HepG2 (cell line): ENCODE data around the gene TPRG1L. TPM values are rescaled to one million over a fixed set of nuclear protein-coding genes. Genes with fewer than 3 reads are reported as not detected.

Experiments used
- ATAC-seq: fragments of 200-7000 bp; cut with Tn5 transposase; 3 replicates; pipeline ENCODE4 v1.9.1; 2020; ENCODE audit warnings: mild to moderate bottlenecking, moderate library complexity
- BruUV-seq: library from RNA; stranded (reverse); fragments of 400-500 nt; replicated peaks from 2 replicates; lab custom pipeline; 2021; lab: Mats Ljungman, UMichigan
- CTCF ChIA-PET: fragments of 300-600 bp; formaldehyde crosslinking; extraction: SDS; loops from one replicate; lab custom pipeline; 2021; ENCODE audit warnings: low total read pairs, inconsistent platforms, low intra/inter-chr PET ratio; lab: Yijun Ruan, JAX
- POLR2A ChIA-PET: fragments of 350-600 bp; sonication (Branson Sonifier 250); formaldehyde crosslinking; loops from one replicate; lab custom pipeline; 2020; ENCODE audit warnings: antibody characterized with exemption, inconsistent platforms; lab: Yijun Ruan, JAX
- DNase-seq: peaks from one replicate; pipeline ENCODE4 v3.0.0-alpha.2; 2015; ENCODE audit warnings: low spot score
- FAIRE-seq: peaks from 3 replicates; lab custom pipeline; 2011; peaks lifted over from hg19 to GRCh38; lab: Jason Lieb, UNC
- H2AFZ ChIP-seq: one replicate; pipeline ENCODE4 v1.6.1; 2011; ENCODE audit warnings: low read length, inconsistent platforms
- H3K27ac ChIP-seq: fragments of 300-600 bp; 3 replicates; pipeline ENCODE4 v1.8.0; 2011; ENCODE audit warnings: mixed run types, mild to moderate bottlenecking, mixed read lengths, low read length, inconsistent platforms; ENCODE audit not compliant: insufficient read depth; ENCODE audit errors: extremely low read length
- H3K27me3 ChIP-seq, 2 experiments: fragments of 200-600 bp in 1 of 2; 2 replicates in 1 of 2; 3 replicates in 1 of 2; pipeline versions ENCODE4 v1.6.0 to v1.8.0; 2011; ENCODE audit warnings: low read length in 2 of 2, mild to moderate bottlenecking in 2 of 2, moderate library complexity in 2 of 2, inconsistent platforms in 1 of 2; ENCODE audit not compliant: insufficient read depth in 2 of 2, control insufficient read depth in 1 of 2
- H3K36me3 ChIP-seq, 2 experiments: fragments of 200-600 bp in 1 of 2; replicated peaks in 1 of 2; 2 replicates in 1 of 2; 3 replicates in 1 of 2; pipeline versions ENCODE4 v1.5.1 to v1.8.0; 2011; ENCODE audit warnings: low read length in 2 of 2, inconsistent platforms in 1 of 2; ENCODE audit not compliant: insufficient read depth in 2 of 2, control insufficient read depth in 1 of 2
- H3K4me1 ChIP-seq: 2 replicates; pipeline ENCODE4 v1.5.1; 2012; ENCODE audit warnings: low read length, inconsistent platforms; ENCODE audit not compliant: insufficient read depth
- H3K4me2 ChIP-seq: 2 replicates; pipeline ENCODE4 v1.6.0; 2011; ENCODE audit warnings: low read depth, low read length, inconsistent platforms
- H3K4me3 ChIP-seq, 3 experiments: fragments of 200-600 bp in 1 of 3; sonication (generic), shearing (Covaris generic) in 1 of 3; replicated peaks in 1 of 3; 2 replicates each; pipeline ENCODE4 v1.5.1; 2011 to 2016; ENCODE audit warnings: low read length in 3 of 3, inconsistent platforms in 2 of 3, low read depth in 2 of 3, mild to moderate bottlenecking in 2 of 3, control low read depth in 1 of 3, mixed read lengths in 1 of 3; ENCODE audit not compliant: insufficient read depth in 1 of 3
- H3K79me2 ChIP-seq: one replicate; pipeline ENCODE4 v1.6.1; 2011; ENCODE audit warnings: low read length, inconsistent platforms; ENCODE audit not compliant: insufficient read depth
- H3K9ac ChIP-seq: 2 replicates; pipeline ENCODE4 v1.6.0; 2011; ENCODE audit warnings: mild to moderate bottlenecking, low read depth, low read length, inconsistent platforms; ENCODE audit not compliant: insufficient read depth
- H3K9me3 ChIP-seq: 2 replicates; pipeline ENCODE4 v1.5.1; 2012; ENCODE audit warnings: mild to moderate bottlenecking, low read length
- H4K20me1 ChIP-seq: 2 replicates; pipeline ENCODE4 v1.6.0; 2011; ENCODE audit warnings: inconsistent platforms, mild to moderate bottlenecking, low read length, moderate library complexity; ENCODE audit not compliant: insufficient read depth
- BRCA1 ChIP-seq: sonication (generic); formaldehyde crosslinking; IDR thresholded peaks from 2 replicates; pipeline ENCODE4 v1.4.0; 2020; ENCODE audit warnings: missing genetic modification reagents
- FIP1L1 ChIP-seq: fragments of 200-400 bp; formaldehyde crosslinking; IDR thresholded peaks from 2 replicates; pipeline ENCODE4 v1.6.1; 2018; ENCODE audit warnings: low read depth, mild to moderate bottlenecking, low read length, moderate library complexity, borderline replicate concordance; ENCODE audit not compliant: insufficient read depth
- KDM5A ChIP-seq: fragments of 200-600 bp; sonication (generic); IDR thresholded peaks from 2 replicates; pipeline ENCODE4 v1.7.0; 2018; ENCODE audit warnings: antibody characterized with exemption, mild to moderate bottlenecking, low read length, borderline replicate concordance
- MYNN ChIP-seq: sonication (generic); formaldehyde crosslinking; IDR thresholded peaks from 2 replicates; pipeline ENCODE4 v1.4.0; 2020; ENCODE audit warnings: mild to moderate bottlenecking, low read depth, missing genetic modification reagents
- TEAD3 ChIP-seq: optimal IDR thresholded peaks from 2 replicates; pipeline ENCODE3; 2016; ENCODE audit warnings: borderline replicate concordance
- ZNF44 ChIP-seq: sonication (generic); formaldehyde crosslinking; IDR thresholded peaks from 2 replicates; pipeline ENCODE4 v1.5.1; 2020; ENCODE audit warnings: mild to moderate bottlenecking, missing genetic modification reagents
- WGBS: methylation state at CpG from one replicate; pipeline ENCODE4 v1.1.6; 2017; ENCODE audit warnings: low lambda C conversion rate; 5-methylcytosine and 5-hydroxymethylcytosine counted together
- in situ Hi-C: cut with HindIII; loops from 2 replicates; pipeline ENCODE4 v1.10.0; 2017; ENCODE audit warnings: low pct_unique_long_range_greater_than_20kb; ENCODE audit not compliant: extremely low pct_ligation_motif_present
- intact Hi-C: fragments of 100-400 bp; cut with micrococcal nuclease; formaldehyde crosslinking; loops from one replicate; pipeline ENCODE4 v1.10.0; 2022; ENCODE audit not compliant: unreplicated experiment
- polyA plus RNA-seq, 8 experiments: library from polyadenylated mRNA; depleted of rRNA in 3 of 8; stranded (reverse) in 7 of 8; unstranded in 1 of 8; fragments of >200 nt; fragmentation: Illumina TruSeq in 4 of 8; extraction: Trizol in 4 of 8; gene quantifications; 2 replicates each; pipeline versions ENCODE4 v1.2.1 to v1.2.3, GENCODE V29; 2011 to 2016; ENCODE audit warnings: low read depth in 4 of 8, missing spikeins in 1 of 8, mixed read lengths in 1 of 8; ENCODE audit not compliant: insufficient read depth in 1 of 8
- total RNA-seq, 5 experiments: library from RNA; depleted of rRNA; stranded (reverse); fragments of >200 nt; fragmentation: Illumina TruSeq; extraction: Trizol; gene quantifications; 2 replicates each; pipeline ENCODE4 v1.2.3, GENCODE V29; 2016; ENCODE audit warnings: low read depth in 1 of 5
- TF ChIP-seq, protein P1 (sequence below): sonication (generic); formaldehyde crosslinking; IDR thresholded peaks from 2 replicates; pipeline ENCODE4 v1.5.0; 2020; ENCODE audit warnings: missing genetic modification reagents, mild to moderate bottlenecking, borderline replicate concordance
- TF ChIP-seq, protein P2 (sequence below): IDR thresholded peaks from 2 replicates; pipeline ENCODE4 v1.6.1; 2012; ENCODE audit warnings: inconsistent platforms
- TF ChIP-seq, protein P3 (sequence below): sonication (generic); formaldehyde crosslinking; IDR thresholded peaks from 2 replicates; pipeline ENCODE4 v1.4.0; 2020; ENCODE audit warnings: mild to moderate bottlenecking, missing genetic modification reagents

The TPRG1L gene
- total and polyA plus RNA-seq, 2 of the 13 experiments (the other 11 are each of a cell fraction or from before 2014, with no cell fraction given), result 21.3 to 37.4 TPM

DNA sequence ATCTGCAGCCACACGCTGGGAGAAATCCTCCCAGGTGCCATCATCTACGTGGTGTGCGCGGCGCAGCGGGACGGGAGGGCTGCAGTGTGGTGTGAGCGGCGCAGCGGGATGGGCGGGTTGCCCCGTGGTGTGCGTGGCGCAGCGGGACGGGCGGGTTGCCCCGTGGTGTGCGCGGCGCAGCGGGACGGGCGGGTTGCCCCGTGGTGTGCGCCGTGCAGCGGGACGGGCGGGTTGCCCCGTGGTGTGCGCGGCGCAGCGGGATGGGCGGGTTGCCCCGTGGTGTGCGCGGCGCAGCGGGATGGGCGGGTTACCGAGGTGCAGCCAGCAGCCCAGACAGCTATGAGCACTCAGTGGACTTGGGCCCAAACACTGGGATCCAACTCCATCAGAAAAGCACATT lies 20.4 kb downstream of the TPRG1L start:
- H3K4me2 ChIP-seq, result no peak overlapping the region
- H3K79me2 ChIP-seq, result peaks cover 7% of the 10 kb centered on the region
- H3K9ac ChIP-seq, result no peak overlapping the region
- H3K9me3 ChIP-seq, result no peaks in the 10 kb centered on the region
- TF ChIP-seq TEAD3 (CRISPR knock-in tag) (no peak), KDM5A (no peak), MYNN (CRISPR knock-in tag) (no peak), ZNF44 (no peak), FIP1L1 (no peak), BRCA1 (CRISPR knock-in tag) (no peak)
- TF ChIP-seq, protein P1, sequence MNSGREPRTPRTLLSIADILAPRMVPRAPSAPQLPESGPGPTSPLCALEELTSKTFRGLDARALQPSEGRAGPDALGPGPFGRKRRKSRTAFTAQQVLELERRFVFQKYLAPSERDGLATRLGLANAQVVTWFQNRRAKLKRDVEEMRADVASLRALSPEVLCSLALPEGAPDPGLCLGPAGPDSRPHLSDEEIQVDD (CRISPR knock-in tag), result no peak
- TF ChIP-seq, protein P2, sequence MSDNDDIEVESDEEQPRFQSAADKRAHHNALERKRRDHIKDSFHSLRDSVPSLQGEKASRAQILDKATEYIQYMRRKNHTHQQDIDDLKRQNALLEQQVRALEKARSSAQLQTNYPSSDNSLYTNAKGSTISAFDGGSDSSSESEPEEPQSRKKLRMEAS, result no peak
- TF ChIP-seq, protein P3, sequence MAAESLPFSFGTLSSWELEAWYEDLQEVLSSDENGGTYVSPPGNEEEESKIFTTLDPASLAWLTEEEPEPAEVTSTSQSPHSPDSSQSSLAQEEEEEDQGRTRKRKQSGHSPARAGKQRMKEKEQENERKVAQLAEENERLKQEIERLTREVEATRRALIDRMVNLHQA (CRISPR knock-in tag), result no peak
- TF ChIP-seq, all 625 proteins: peak for 0
- H4K20me1 ChIP-seq, result no peaks in the 10 kb centered on the region
- H3K4me3 ChIP-seq, result no peak overlapping the region
- BruUV-seq, result no TSS peak
- DNase-seq, result no peak
- no peak for ATAC-seq
- no peaks in the 10 kb centered on the region for H3K27me3 ChIP-seq
- H2AFZ ChIP-seq, result no peak overlapping the region
- intact Hi-C loops, result no loop called here
- H3K36me3 ChIP-seq, result peaks cover 8 to 12% of the 10 kb centered on the region in 2 experiments; a peak in 3 of 5 replicates
- 96% methylated on average over 43 of the region's 43 CpGs for WGBS
- ChIA-PET POLR2A (no interaction called here), CTCF (no interaction called here)
- peaks cover 14% of the 10 kb centered on the region for H3K4me1 ChIP-seq
- no peak overlapping the region for H3K27ac ChIP-seq
- in situ Hi-C loops, result no loop called here
- FAIRE-seq, result no peak
